Muscle of leg (tissue), 16 donors: ENCODE data around the gene PSMD2. TPM values are rescaled to one million over a fixed set of nuclear protein-coding genes. Genes with fewer than 3 reads are reported as not detected.

ENCODE experiments used
- DNase-seq: peaks from one replicate; pipeline ENCODE4 v3.0.0; 2013
- H3K27ac ChIP-seq: one replicate; pipeline ENCODE4 v1.5.1; 2013; ENCODE audit warnings: mild to moderate bottlenecking, low read length, control low read depth
- H3K27me3 ChIP-seq: one replicate; pipeline ENCODE4 v1.6.1; 2013; ENCODE audit warnings: low read length; ENCODE audit not compliant: control insufficient read depth, insufficient read depth
- H3K36me3 ChIP-seq: one replicate; pipeline ENCODE4 v1.6.1; 2013; ENCODE audit warnings: low read length; ENCODE audit not compliant: control insufficient read depth, insufficient read depth
- H3K4me1 ChIP-seq: one replicate; pipeline ENCODE4 v1.6.1; 2013; ENCODE audit warnings: low read length; ENCODE audit not compliant: control insufficient read depth, insufficient read depth
- H3K4me3 ChIP-seq: one replicate; pipeline ENCODE4 v1.5.1; 2013; ENCODE audit warnings: low read length, control low read depth
- H3K9me3 ChIP-seq: replicated peaks from 2 replicates; pipeline ENCODE4 v1.6.1; 2013; ENCODE audit warnings: low read depth, low read length; ENCODE audit not compliant: control insufficient read depth
- WGBS: methylation state at CpG from one replicate; pipeline ENCODE4 v1.1.5; 2013; ENCODE audit warnings: missing lambda C conversion rate; ENCODE audit not compliant: insufficient coverage; 5-methylcytosine and 5-hydroxymethylcytosine counted together
- long read RNA-seq, 11 donors: transcript quantifications; one replicate each; lab custom pipeline, GENCODE V29; 2026
- polyA plus RNA-seq, 8 donors: library from polyadenylated mRNA; unstranded; fragments of 120-200 nt; gene quantifications; one replicate each; pipeline versions ENCODE4 v1.2.1 to v1.2.3, GENCODE V29; 2013; ENCODE audit warnings: inconsistent platforms in 1 of 8, low replicate concordance in 1 of 8; ENCODE audit not compliant: insufficient read length in 8 of 8, insufficient read depth in 1 of 8
- total RNA-seq: library from RNA; stranded (reverse); fragments of 120-200 nt; gene quantifications from one replicate; pipeline ENCODE4 v1.2.4, GENCODE V29; 2013

PSMD2 gene
- total RNA-seq (108 TPM), polyA plus RNA-seq (100 to 1,000 TPM; 145 to 200 (median 185) TPM)
- long read RNA-seq, donor 1, transcript PSMD2-201 (21 exons, 3,449 nt) = major isoform, 10 of 13 reads
- long read RNA-seq, donor 1, partial matches to known transcripts = 0 of 13 reads
- long read RNA-seq, donor 1, other reads (novel, unspliced or antisense) = 0 of 13 reads
- long read RNA-seq, donor 2, partial matches to known transcripts = 0 of 3 reads
- long read RNA-seq, donor 2, other reads (novel, unspliced or antisense) = 0 of 3 reads
- long read RNA-seq, donor 3, transcript PSMD2-201 (21 exons, 3,449 nt) = major isoform, 24 of 33 reads
- long read RNA-seq, donor 3, partial matches to known transcripts = 9 of 33 reads
- long read RNA-seq, donor 3, other reads (novel, unspliced or antisense) = 0 of 33 reads
- long read RNA-seq, donor 4, transcript PSMD2-201 (21 exons, 3,449 nt) = major isoform, 12 of 16 reads
- long read RNA-seq, donor 4, partial matches to known transcripts = 0 of 16 reads
- long read RNA-seq, donor 4, other reads (novel, unspliced or antisense) = 0 of 16 reads
- long read RNA-seq, donor 5, transcript PSMD2-201 (21 exons, 3,449 nt) = major isoform, 39 of 69 reads
- long read RNA-seq, donor 5, partial matches to known transcripts = 28 of 69 reads
- long read RNA-seq, donor 5, other reads (novel, unspliced or antisense) = 0 of 69 reads
- long read RNA-seq, donor 6, transcript PSMD2-201 (21 exons, 3,449 nt) = major isoform, 38 of 40 reads
- long read RNA-seq, donor 6, partial matches to known transcripts = 0 of 40 reads
- long read RNA-seq, donor 6, other reads (novel, unspliced or antisense) = 0 of 40 reads
- long read RNA-seq, donor 7, transcript PSMD2-201 (21 exons, 3,449 nt) = major isoform, 19 of 34 reads
- long read RNA-seq, donor 7, partial matches to known transcripts = 14 of 34 reads
- long read RNA-seq, donor 7, other reads (novel, unspliced or antisense) = 0 of 34 reads
- long read RNA-seq, donor 8, transcript PSMD2-201 (21 exons, 3,449 nt) = major isoform, 19 of 19 reads
- long read RNA-seq, donor 8, partial matches to known transcripts = 0 of 19 reads
- long read RNA-seq, donor 8, other reads (novel, unspliced or antisense) = 0 of 19 reads
- long read RNA-seq, donor 9, transcript PSMD2-201 (21 exons, 3,449 nt) = major isoform, 15 of 17 reads
- long read RNA-seq, donor 9, partial matches to known transcripts = 0 of 17 reads
- long read RNA-seq, donor 9, other reads (novel, unspliced or antisense) = 0 of 17 reads
- long read RNA-seq, donor 10, transcript PSMD2-201 (21 exons, 3,449 nt) = major isoform, 20 of 38 reads
- long read RNA-seq, donor 10, partial matches to known transcripts = 13 of 38 reads
- long read RNA-seq, donor 10, other reads (novel, unspliced or antisense) = 0 of 38 reads
- long read RNA-seq, donor 11, transcript PSMD2-201 (21 exons, 3,449 nt) = major isoform, 19 of 20 reads
- long read RNA-seq, donor 11, partial matches to known transcripts = 0 of 20 reads
- long read RNA-seq, donor 11, other reads (novel, unspliced or antisense) = 0 of 20 reads

DNA sequence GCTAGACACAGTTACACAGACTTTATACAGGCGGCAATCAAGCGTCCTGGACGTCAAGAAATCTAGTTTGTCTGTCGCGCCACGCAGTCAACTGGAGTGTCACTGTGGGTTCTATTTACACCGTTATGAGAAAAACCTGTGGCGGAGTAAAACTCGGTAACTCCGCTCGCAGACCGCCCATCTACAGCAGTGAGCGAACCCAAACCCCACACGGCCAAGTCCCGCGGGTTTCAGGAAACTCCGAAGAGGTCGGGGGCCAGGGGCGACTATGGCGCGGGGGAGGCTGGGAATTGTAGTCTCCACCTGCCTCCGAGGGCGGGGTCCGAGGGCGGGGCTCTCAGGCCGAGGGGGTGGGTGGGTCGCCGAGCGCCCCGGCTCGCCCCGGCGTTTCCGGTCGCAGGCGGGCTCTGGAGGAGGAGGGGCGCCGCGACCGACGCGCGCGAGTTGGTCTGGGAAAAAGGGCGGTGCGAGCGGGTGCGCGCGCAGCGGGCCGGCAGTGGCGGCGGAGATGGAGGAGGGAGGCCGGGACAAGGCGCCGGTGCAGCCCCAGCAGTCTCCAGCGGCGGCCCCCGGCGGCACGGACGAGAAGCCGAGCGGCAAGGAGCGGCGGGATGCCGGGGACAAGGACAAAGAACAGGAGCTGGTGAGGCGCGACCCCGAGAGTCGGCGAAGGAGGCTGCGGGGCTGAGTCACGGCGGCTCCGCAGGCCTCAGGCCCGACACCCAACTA, at the start of gene PSMD2:
Gene PSMD2, plus strand, starts transcription at position 483 of the 729 bp plus-strand sequence. Its CDS starts 26 bp downstream, at position 509.
- peak within 1 kb of the TSS; percentile 90 for H3K4me3 ChIP-seq
- peak; percentile 99 for DNase-seq
- peak within 1 kb of the TSS; percentile 53 for H3K27ac ChIP-seq
- H3K36me3 ChIP-seq = peaks cover 35% of the 10 kb centered on the region
- peaks cover 14% of the 10 kb centered on the region for H3K4me1 ChIP-seq
- no peaks in the 10 kb centered on the region for H3K9me3 ChIP-seq
- no peaks in the 10 kb centered on the region for H3K27me3 ChIP-seq
- WGBS = under 1% methylated on average over 72 of the region's 78 CpGs

GRCh38 chr3:184249412-184250166, 49.5 kb upstream of the PSMD2 start, which contains the start of gene EEF1AKMT4:
EEF1AKMT4 (plus strand) TSS chr3:184249672; CDS start chr3:184249695, 23 bp downstream.
- DNase-seq = peak; percentile 98
- WGBS = under 1% methylated on average over 53 of the region's 54 CpGs

DNA sequence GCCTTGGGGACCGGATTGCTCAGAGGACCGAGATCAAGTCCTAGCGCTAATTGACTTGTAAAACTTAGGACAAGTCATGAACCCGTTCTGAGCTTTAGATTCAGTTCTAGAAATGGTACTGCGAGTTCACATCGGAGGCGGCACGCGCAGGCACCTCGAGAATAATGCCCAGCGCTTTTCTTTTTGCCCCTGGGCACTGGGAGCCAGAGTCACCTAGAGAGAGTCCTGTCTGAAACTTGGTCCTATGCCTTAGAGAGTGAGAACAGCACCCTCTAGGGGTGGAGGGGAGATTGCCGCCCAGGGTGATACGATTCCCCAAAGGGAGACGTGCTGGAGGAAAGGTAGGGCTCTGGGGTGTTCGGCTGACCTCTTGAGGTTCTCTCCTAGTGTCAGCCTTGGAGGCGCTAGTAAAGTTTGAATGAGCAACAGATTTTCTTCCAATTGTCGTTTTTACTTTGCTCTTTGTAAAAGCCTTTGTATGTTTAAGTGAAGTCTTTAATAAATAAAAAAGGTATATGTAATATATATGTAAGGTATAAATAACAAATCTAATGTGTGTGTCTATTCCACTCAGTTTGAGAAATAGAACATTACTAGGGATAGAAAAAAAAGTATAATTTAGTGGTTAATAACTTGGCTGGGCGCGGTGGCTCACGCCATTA, 48.7 kb upstream of the PSMD2 start:
- Histone ChIP-seq H3K4me1 (peaks cover 13% of the 10 kb centered on the region), H3K9me3 (no peaks in the 10 kb centered on the region), H3K4me3 (peak overlapping the region; percentile 69), H3K36me3 (peaks cover 2% of the 10 kb centered on the region), H3K27me3 (no peaks in the 10 kb centered on the region), H3K27ac (no peak overlapping the region)
- under 1% methylated on average over 15 of the region's 20 CpGs for WGBS
- DNase-seq = peak; percentile 78

More at GRCh38 chr3:184249412-184250166, 49.5 kb upstream of the PSMD2 start, which contains the start of gene EEF1AKMT4:
- no peaks in the 10 kb centered on the region for H3K9me3 ChIP-seq
- no peaks in the 10 kb centered on the region for H3K27me3 ChIP-seq
- peak within 1 kb of the TSS; percentile 73 for H3K27ac ChIP-seq
- peaks cover 13% of the 10 kb centered on the region for H3K4me1 ChIP-seq
- peaks cover 9% of the 10 kb centered on the region for H3K36me3 ChIP-seq
- peak within 1 kb of the TSS; percentile 69 for H3K4me3 ChIP-seq

DNA sequence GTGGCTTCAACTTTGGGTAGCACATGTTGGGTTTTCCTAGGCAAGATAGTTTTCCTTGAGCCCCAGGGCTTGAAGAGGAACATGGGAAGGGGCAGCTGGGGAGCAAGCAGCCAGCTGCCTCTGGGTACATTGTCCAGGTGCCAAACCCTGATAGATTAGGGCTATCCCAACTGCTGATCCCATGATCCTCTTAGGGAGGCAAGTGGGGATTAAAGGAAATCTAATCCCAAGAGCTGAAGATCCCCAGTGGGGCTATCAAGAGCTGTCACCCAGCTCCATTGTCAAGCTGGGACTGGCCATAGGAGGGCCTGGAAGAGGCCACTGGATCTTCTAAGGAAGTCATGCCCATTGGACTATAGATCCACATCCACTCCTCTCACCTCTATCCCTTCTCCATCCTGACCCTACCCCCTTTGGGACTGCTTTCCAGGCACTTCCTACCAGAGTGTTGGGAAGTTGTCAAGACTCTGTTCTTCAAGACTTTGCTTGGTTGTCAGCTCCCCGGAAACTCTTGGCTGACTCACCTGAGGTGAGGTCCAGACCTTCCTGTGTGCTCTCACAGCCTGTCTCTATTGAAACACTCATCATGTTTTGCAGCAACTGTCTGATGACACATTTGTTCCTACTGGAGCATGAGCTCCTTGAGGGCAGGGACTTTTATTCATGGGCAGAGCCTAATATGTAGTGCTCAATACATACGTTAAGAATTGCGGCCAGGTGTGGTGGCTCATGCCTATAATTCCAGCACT, 43.6 kb upstream of the PSMD2 start:
- Histone ChIP-seq H3K9me3 (no peaks in the 10 kb centered on the region), H3K36me3 (no peaks in the 10 kb centered on the region), H3K4me3 (no peak overlapping the region), H3K27ac (no peak overlapping the region), H3K4me1 (peaks cover 9% of the 10 kb centered on the region), H3K27me3 (peaks cover 20% of the 10 kb centered on the region)
- no peak for DNase-seq
- 95% methylated on average over 3 of the region's 3 CpGs for WGBS

GRCh38 chr3:184257083-184257915, 41.7 kb upstream of the PSMD2 start:
- no peaks in the 10 kb centered on the region for H3K9me3 ChIP-seq
- WGBS = 90% methylated on average over 14 of the region's 23 CpGs

DNA sequence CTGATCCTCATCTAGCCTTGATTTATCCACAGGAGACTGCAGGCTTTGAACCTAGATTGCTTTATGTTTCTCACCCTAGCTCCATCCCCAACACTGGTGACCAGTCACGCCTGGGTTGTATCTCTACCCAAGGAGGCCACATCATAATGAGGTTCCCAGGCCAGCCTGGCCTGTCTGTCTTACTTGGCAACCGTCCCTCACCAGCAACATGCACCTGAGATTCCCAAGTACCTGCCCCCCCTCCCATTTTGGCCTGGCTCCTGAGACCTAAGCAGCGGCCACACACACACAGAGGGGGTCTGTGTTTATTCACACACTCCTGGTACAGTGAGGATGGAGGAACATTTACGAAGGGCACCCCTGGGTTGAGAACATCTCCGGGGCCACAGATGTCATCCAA, 40.1 kb upstream of the PSMD2 start:
- no peak overlapping the region for H3K4me3 ChIP-seq
- peaks cover 23% of the 10 kb centered on the region for H3K4me1 ChIP-seq
- no peak for DNase-seq
- H3K36me3 ChIP-seq = no peaks in the 10 kb centered on the region
- H3K27me3 ChIP-seq = peaks cover 50% of the 10 kb centered on the region
- WGBS = 85% methylated on average over 5 of the region's 5 CpGs
- H3K9me3 ChIP-seq = no peaks in the 10 kb centered on the region
- no peak overlapping the region for H3K27ac ChIP-seq

More at GRCh38 chr3:184257083-184257915, 41.7 kb upstream of the PSMD2 start:
- H3K27ac ChIP-seq = no peak overlapping the region
- H3K36me3 ChIP-seq = no peaks in the 10 kb centered on the region
- H3K4me1 ChIP-seq = peaks cover 23% of the 10 kb centered on the region
- no peak overlapping the region for H3K4me3 ChIP-seq
- peaks cover 36% of the 10 kb centered on the region for H3K27me3 ChIP-seq
- no peak for DNase-seq

DNA sequence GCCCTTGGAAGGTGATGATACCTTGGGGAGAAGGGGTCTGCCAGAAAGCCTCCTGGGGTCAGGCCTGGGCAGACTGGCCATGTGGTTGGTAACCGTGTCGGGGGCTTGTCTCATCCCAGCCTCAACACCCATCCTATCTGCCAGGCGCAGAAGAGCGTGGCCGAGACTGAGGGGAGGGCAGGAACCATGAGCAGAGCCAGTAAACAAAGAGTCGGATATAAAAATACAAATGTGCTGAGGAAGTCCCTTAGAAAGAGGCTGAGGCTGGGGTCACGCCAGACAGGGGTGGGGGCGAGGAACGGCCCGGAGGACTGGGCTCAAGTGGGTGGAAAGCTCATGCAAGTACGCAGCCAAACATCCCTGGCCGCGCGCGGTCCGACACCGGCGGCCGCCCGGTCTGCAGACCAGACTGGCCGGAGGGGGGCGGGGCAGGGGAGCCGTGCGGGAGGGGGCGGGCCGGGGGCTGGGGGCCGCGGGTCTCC, 39.6 kb upstream of the PSMD2 start:
- peaks cover 52% of the 10 kb centered on the region for H3K27me3 ChIP-seq
- 2% methylated on average over 20 of the region's 28 CpGs for WGBS
- no peak overlapping the region for H3K27ac ChIP-seq
- no peak for DNase-seq
- H3K36me3 ChIP-seq = no peaks in the 10 kb centered on the region
- H3K9me3 ChIP-seq = no peaks in the 10 kb centered on the region
- H3K4me1 ChIP-seq = peaks cover 23% of the 10 kb centered on the region
- no peak overlapping the region for H3K4me3 ChIP-seq
